Esophagus (tissue), 2 donors: Measurements from ENCODE around the gene SRBD1. TPM values are rescaled to one million over a fixed set of nuclear protein-coding genes. Genes with fewer than 3 reads are reported as not detected.

Experiments
- H3K27ac ChIP-seq, 2 donors: one replicate each; pipeline ENCODE4 v1.5.1; 2013; ENCODE audit warnings: low read depth in 2 of 2, mild to moderate bottlenecking in 2 of 2, inconsistent platforms in 1 of 2, low read length in 1 of 2, moderate library complexity in 1 of 2
- H3K27me3 ChIP-seq, 2 donors: one replicate each; pipeline ENCODE4 v1.6.1; 2013; ENCODE audit warnings: low read length in 2 of 2, control low read depth in 1 of 2, mild to moderate bottlenecking in 1 of 2; ENCODE audit not compliant: insufficient read depth in 2 of 2, control insufficient read depth in 1 of 2
- H3K36me3 ChIP-seq, 2 donors: one replicate each; pipeline ENCODE4 v1.6.1; 2013; ENCODE audit warnings: low read length in 1 of 2; ENCODE audit not compliant: control insufficient read depth in 2 of 2, insufficient read depth in 2 of 2
- H3K4me1 ChIP-seq, 2 donors: one replicate each; pipeline ENCODE4 v1.6.1; 2013; ENCODE audit warnings: low read length in 1 of 2; ENCODE audit not compliant: control insufficient read depth in 2 of 2, insufficient read depth in 2 of 2
- H3K4me3 ChIP-seq, 2 donors: one replicate each; pipeline ENCODE4 v1.5.1; 2013; ENCODE audit warnings: low read length in 2 of 2, mild to moderate bottlenecking in 2 of 2, low read depth in 1 of 2, moderate library complexity in 1 of 2
- H3K9me3 ChIP-seq, 2 donors: one replicate each; pipeline ENCODE4 v1.6.1; 2013; ENCODE audit warnings: mild to moderate bottlenecking in 2 of 2, low read depth in 1 of 2, low read length in 1 of 2, moderate library complexity in 1 of 2; ENCODE audit not compliant: control insufficient read depth in 2 of 2, insufficient read depth in 1 of 2
- WGBS, 2 donors: extraction: QIAGEN DNeasy Blood & Tissue Kit; methylation state at CpG; one replicate each; pipeline ENCODE4 v1.1.7; 2013; 5-methylcytosine and 5-hydroxymethylcytosine counted together
- polyA plus RNA-seq, 2 donors: library from polyadenylated mRNA; stranded (reverse); fragments of 200-250 nt; gene quantifications; one replicate each; pipeline ENCODE4 v1.2.3, GENCODE V29; 2013
- donor health status: healthy with polysubstance abuse.
- donor health status: Bipolar disorder and iron deficiency.

The SRBD1 gene
- polyA plus RNA-seq, 2 donors = 2.3 to 3.1 TPM

DNA sequence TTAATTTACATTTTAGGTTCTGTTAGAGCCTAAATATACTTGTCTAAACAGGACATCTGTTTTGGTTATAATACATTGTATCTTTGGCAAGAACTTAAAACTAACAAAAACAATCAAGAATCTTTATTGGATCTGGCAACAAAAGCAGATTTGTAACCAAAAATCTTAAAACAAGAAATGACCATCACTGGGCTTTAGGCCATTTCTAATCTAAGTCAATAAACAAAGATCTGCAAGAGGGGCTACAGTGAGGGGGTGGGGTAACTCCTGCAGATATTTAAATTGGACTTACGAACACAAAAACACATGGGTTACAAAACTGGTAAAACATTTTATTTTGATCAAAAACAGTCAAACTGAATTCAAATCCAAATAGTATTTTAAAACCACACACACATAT is 77.3 kb downstream of the SRBD1 start:
- H3K36me3 ChIP-seq = no peaks in the 10 kb centered on the region
- no peak overlapping the region for H3K27ac ChIP-seq
- no peak overlapping the region for H3K4me3 ChIP-seq
- H3K27me3 ChIP-seq = no peaks in the 10 kb centered on the region
- WGBS, 2 donors = 71 to 93% methylated on average over 1 of the region's 1 CpG
- no peaks in the 10 kb centered on the region for H3K9me3 ChIP-seq
- H3K4me1 ChIP-seq = no peaks in the 10 kb centered on the region

DNA sequence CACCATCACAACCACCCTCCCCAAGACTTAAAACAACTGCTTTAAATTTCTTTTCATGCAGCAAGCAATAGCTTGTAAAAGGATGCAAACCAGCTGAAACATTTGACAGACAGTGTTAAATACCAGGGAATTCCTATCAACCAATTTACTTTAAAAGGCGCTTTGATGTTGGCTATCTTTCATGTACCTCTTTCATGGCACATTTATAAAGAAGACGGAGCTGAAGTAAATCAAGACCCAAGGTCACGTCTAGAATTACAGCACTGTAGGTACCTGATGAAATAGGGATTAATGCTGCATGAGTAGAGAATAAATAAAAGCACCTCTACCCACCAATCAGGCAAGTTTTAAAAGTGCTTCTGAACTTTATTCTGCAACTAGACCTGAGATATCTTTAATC is 78.9 kb downstream of the SRBD1 start:
- H3K27me3 ChIP-seq = no peaks in the 10 kb centered on the region
- WGBS, 2 donors = 92 to 96% methylated on average over 3 of the region's 3 CpGs

DNA sequence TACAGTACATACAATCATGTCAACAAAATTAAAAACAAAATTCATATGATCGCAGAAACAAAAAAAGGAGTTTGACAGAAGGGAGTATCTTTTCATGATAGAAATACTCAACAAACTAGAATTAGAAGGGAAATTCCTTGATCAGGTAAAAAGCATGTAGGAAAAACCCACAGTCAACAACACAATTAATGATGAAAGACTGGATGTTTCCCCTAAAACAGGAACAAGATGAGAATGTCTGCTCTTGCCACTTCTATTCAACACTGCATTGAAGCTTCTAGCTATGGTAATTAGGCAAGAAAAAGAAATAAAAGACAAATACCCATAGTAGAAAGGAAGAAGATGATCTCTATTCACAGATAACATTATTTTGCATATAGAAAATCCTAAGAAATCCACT is 87.1 kb downstream of the SRBD1 start:
- Histone ChIP-seq H3K27ac (no peak overlapping the region), H3K9me3 (no peaks in the 10 kb centered on the region), H3K4me1 (no peaks in the 10 kb centered on the region), H3K36me3 (no peaks in the 10 kb centered on the region), H3K4me3 (no peak overlapping the region), H3K27me3 (no peaks in the 10 kb centered on the region)
- 94 to 100% methylated on average over 1 of the region's 1 CpG for WGBS, 2 donors

More for the DNA sequence above, 78.9 kb downstream of the SRBD1 start:
- no peaks in the 10 kb centered on the region for H3K36me3 ChIP-seq
- no peak overlapping the region for H3K4me3 ChIP-seq
- no peak overlapping the region for H3K27ac ChIP-seq
- H3K9me3 ChIP-seq = no peaks in the 10 kb centered on the region
- H3K4me1 ChIP-seq = no peaks in the 10 kb centered on the region

DNA sequence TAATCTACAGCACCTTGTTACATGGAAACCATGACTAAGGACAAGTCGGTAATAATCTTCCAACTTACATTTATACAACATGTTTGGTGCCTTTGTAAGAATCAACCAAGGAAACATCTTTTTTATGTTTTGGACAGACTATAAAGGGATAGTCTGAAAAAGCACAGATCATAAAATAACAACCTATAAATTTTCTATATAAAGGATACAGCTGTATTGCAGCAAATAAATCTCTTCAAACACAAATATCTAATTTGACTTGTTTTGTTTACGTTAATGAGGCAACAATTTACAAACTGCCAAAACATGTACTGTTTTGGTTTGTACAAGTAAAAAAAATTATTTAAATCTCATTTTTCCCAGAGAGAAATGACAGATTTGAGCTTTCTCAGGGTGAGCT is 92.5 kb downstream of the SRBD1 start:
- H3K4me3 ChIP-seq = no peak overlapping the region
- no peak overlapping the region for H3K27ac ChIP-seq
- no peaks in the 10 kb centered on the region for H3K36me3 ChIP-seq
- no peaks in the 10 kb centered on the region for H3K9me3 ChIP-seq
- no peaks in the 10 kb centered on the region for H3K27me3 ChIP-seq
- no peaks in the 10 kb centered on the region for H3K4me1 ChIP-seq
- 85 to 88% methylated on average over 2 of the region's 2 CpGs for WGBS, 2 donors

DNA sequence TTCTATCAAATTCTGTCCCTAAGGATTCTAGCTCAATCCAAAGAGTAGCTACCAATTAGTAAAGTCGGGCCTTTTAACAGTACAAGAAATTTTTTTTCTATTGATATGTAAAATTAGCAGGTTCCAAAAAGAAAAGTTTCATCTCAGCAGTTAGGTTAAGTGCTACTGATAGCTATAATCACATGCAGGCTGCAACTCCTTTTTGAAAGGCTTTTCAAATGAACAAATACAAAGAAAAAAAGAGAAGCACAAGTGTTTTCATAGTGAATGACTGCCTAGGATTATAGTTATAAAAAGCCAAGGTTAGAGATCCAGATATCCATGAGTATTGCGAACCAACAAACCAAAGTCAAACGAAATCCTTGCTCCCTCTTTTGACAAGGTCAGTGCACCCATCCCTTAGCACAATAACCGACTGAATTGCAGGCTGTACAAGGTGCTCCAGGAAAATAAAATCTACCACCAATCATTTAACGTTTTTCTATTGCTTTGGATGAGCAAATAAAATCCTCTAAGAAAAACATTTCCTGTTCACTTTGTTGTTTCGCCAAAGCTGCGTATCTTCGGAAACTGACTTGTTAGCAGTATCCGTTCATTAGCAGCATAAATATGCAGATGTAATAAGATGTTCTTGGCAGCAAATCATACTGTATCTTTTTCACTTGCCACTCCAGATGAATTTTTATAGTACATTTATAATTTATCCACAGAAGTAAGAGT is 100.2 kb downstream of the SRBD1 start:
- no peaks in the 10 kb centered on the region for H3K27me3 ChIP-seq
- H3K36me3 ChIP-seq = no peaks in the 10 kb centered on the region
- no peaks in the 10 kb centered on the region for H3K9me3 ChIP-seq
- no peak overlapping the region for H3K27ac ChIP-seq
- no peaks in the 10 kb centered on the region for H3K4me1 ChIP-seq
- WGBS, 2 donors = 71 to 75% methylated on average over 9 of the region's 9 CpGs
- no peak overlapping the region for H3K4me3 ChIP-seq

DNA sequence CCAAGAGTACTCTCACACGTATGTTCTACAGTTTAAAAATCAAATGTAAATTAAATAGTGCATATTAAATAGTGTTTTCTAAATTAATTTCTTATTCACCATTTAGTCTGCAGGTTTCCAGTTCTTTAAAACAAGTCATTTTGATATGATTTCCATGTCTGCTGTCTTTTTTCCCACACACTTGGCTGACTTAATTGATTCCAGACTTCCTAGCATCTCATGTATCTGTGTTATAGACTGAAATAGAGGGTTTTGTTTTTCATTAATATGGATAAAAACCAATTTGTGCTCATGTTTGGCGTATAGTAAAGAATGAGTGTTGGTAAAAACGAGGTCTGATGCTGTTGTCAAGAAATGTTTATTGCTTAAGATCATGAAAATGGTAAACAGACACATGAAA is 104.3 kb downstream of the SRBD1 start:
- Histone ChIP-seq H3K36me3 (no peaks in the 10 kb centered on the region), H3K27ac (no peak overlapping the region), H3K4me1 (no peaks in the 10 kb centered on the region), H3K9me3 (no peaks in the 10 kb centered on the region), H3K4me3 (no peak overlapping the region), H3K27me3 (no peaks in the 10 kb centered on the region)
- 92 to 94% methylated on average over 3 of the region's 3 CpGs for WGBS, 2 donors

DNA sequence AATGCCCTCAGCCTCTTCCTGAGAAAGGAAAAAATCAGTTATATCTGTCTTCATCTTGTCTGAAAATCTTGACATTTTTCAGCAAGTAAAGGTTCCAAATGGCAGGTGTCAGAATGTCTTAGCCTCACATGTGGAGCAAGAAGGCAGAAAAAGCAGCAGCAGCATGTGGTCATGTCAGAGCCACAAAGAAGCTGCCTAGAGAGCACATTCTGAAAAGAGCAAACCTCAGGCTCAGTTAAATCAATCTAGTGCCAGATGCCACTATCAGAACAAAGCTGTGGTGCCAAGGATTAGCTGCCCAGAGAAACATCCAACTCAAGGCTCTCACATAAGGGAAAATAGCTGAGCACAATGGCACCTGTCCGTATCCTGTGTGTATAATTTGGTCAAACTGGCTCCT is 105.9 kb downstream of the SRBD1 start:
- no peaks in the 10 kb centered on the region for H3K36me3 ChIP-seq
- no peaks in the 10 kb centered on the region for H3K4me1 ChIP-seq
- no peak overlapping the region for H3K27ac ChIP-seq
- H3K27me3 ChIP-seq = no peaks in the 10 kb centered on the region
- H3K9me3 ChIP-seq = peaks cover 0 to 5% of the 10 kb centered on the region in 2 donors
- WGBS, 2 donors = 97 to 100% methylated on average over 1 of the region's 1 CpG
- no peak overlapping the region for H3K4me3 ChIP-seq

DNA sequence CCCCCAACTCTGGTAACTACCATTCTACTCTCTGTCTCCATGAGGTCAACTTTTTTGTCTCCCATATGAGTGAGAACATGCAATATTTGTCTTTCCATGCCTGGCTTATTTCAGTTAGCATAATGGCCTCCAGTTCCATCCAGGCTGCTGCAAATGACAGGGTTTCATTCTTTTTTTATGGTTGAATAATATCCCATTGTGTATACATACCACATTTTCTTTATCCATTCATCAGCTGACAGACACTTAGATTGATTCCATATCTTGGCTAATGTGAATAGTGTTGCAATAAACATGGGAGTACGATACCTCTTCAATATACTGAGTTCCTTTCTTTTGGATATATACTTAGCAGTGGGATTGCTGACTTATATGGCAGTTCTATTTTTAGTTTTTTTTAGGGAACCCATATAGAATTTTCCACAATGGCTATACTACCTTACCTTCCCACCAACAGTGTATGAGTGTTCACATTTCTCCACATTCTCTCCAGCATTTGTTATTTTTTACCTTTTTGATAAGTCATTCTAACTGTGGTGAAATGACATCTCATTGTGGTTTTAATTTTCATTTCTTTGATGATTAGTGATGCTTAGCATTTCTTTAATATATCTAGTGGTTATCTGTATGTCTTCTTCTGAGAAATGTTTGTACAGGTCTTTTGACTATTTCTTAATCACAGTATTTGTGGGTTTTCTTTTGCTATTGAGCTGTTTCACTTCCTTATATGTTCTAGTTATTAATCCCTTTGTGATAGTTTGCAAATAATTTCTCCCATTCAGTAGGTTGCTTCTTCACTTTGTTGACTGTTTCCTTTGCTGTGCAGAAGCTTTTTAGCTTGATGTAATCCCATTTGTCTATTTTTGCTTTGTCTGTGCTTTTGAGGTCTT is 112.2 kb downstream of the SRBD1 start:
- 85 to 88% methylated on average over 1 of the region's 1 CpG for WGBS, 2 donors
- no peaks in the 10 kb centered on the region for H3K4me1 ChIP-seq
- H3K9me3 ChIP-seq = peaks cover 0 to 5% of the 10 kb centered on the region in 2 donors
- H3K27ac ChIP-seq = no peak overlapping the region
- H3K4me3 ChIP-seq = no peak overlapping the region
- no peaks in the 10 kb centered on the region for H3K36me3 ChIP-seq
- no peaks in the 10 kb centered on the region for H3K27me3 ChIP-seq

DNA sequence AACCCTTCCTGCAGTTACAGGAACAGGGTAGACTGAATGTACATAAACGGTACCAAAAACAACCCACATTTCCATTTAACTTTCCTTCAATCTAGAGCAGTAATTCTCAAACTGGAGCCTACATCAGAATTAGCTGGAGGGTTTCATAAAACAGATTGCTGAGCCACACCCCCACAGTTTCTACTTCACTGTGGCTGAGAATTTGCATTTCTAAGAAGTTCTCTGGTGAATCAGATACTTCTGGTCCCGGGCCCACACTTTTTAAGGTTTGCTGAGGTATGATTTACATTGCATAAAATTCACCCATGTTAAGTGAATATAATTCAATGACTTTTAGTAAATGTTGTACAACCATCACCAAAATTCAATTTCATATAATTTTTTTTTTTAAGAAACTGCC is 113.7 kb downstream of the SRBD1 start:
- WGBS, 2 donors = 58 to 72% methylated on average over 2 of the region's 2 CpGs
- no peaks in the 10 kb centered on the region for H3K36me3 ChIP-seq
- no peak overlapping the region for H3K4me3 ChIP-seq
- H3K27ac ChIP-seq = no peak overlapping the region
- H3K27me3 ChIP-seq = no peaks in the 10 kb centered on the region
- no peaks in the 10 kb centered on the region for H3K4me1 ChIP-seq
- peaks cover 0 to 5% of the 10 kb centered on the region in 2 donors for H3K9me3 ChIP-seq
